Activated CD4-positive, alpha-beta T cell treated with anti-CD3 and anti-CD28 coated beads, Interleukin-2, amount 10 ng/mL, durations not matched to agents 7 days and 5 days (primary cell): Measurements from ENCODE around the gene VTI1A. TPM values are rescaled to one million over a fixed set of nuclear protein-coding genes. Genes with fewer than 3 reads are reported as not detected.
"Not testable (repeated sequence)": the region's sequence is repeated elsewhere in the genome, so short reads cannot be mapped to it uniquely, and the experiment has no call there.

Experiments
- CTCF ChIA-PET: fragments of 350-600 bp; sonication (Branson Sonifier 250); formaldehyde crosslinking; loops from one replicate; lab custom pipeline; 2021; ENCODE audit warnings: antibody characterized with exemption; lab: Charles Lee
- POLR2A ChIA-PET: fragments of 350-600 bp; sonication (Branson Sonifier 250); formaldehyde crosslinking; loops from one replicate; lab custom pipeline; 2021; ENCODE audit warnings: antibody characterized with exemption; lab: Charles Lee
- DNase-seq: peaks from one replicate; pipeline ENCODE4 v3.0.0-alpha.2; 2020
- H3K27ac Mint-ChIP-seq: one replicate; pipeline ENCODE4 v1.8.0; 2021; ENCODE audit warnings: mild to moderate bottlenecking, moderate library complexity, mixed read lengths
- H3K27me3 Mint-ChIP-seq: one replicate; pipeline ENCODE4 v1.8.0; 2021; ENCODE audit warnings: mixed read lengths
- H3K36me3 Mint-ChIP-seq: one replicate; pipeline ENCODE4 v1.8.0; 2021; ENCODE audit warnings: low read depth, mixed read lengths
- H3K4me1 Mint-ChIP-seq: one replicate; pipeline ENCODE4 v1.8.0; 2021; ENCODE audit warnings: mixed read lengths
- H3K4me3 Mint-ChIP-seq: one replicate; pipeline ENCODE4 v1.8.0; 2021; ENCODE audit warnings: mild to moderate bottlenecking, moderate library complexity, mixed read lengths
- H3K9me3 Mint-ChIP-seq: one replicate; pipeline ENCODE4 v1.8.0; 2021; ENCODE audit warnings: mixed read lengths
- total RNA-seq, 2 experiments: library from RNA; stranded (reverse); gene quantifications; one replicate each; pipeline ENCODE4 v1.2.3, GENCODE V29; 2021

The VTI1A gene
- total RNA-seq, 2 experiments from 2014 or later, result 39.6 to 41.5 TPM

- peaks cover 15% of the 10 kb centered on the region for H3K4me1 Mint-ChIP-seq
- H3K9me3 Mint-ChIP-seq, result no peaks in the 10 kb centered on the region
- H3K27ac Mint-ChIP-seq, result no peak overlapping the region
- H3K27me3 Mint-ChIP-seq, result no peaks in the 10 kb centered on the region
- DNase-seq, result no peak
- ChIA-PET POLR2A (no interaction called here), CTCF (no interaction called here)
- peaks cover 30% of the 10 kb centered on the region for H3K36me3 Mint-ChIP-seq
- H3K4me3 Mint-ChIP-seq, result no peak overlapping the region
These were observed 89.6 kb downstream of the VTI1A start for GRCh38 chr10:112536663-112537062.

- H3K4me3 Mint-ChIP-seq, result no peak overlapping the region
- H3K36me3 Mint-ChIP-seq, result peaks cover 40% of the 10 kb centered on the region
- H3K27ac Mint-ChIP-seq, result no peak overlapping the region
- no peak for DNase-seq
- CTCF ChIA-PET, result no interaction called here
- H3K27me3 Mint-ChIP-seq, result no peaks in the 10 kb centered on the region
- POLR2A ChIA-PET, result no interaction called here
- no peaks in the 10 kb centered on the region for H3K9me3 Mint-ChIP-seq
- peaks cover 8% of the 10 kb centered on the region for H3K4me1 Mint-ChIP-seq
These were observed 91.2 kb downstream of the VTI1A start for GRCh38 chr10:112538168-112538567.

GRCh38 chr10:112539340-112539739 lies 92.3 kb downstream of the VTI1A start:
- no peak overlapping the region for H3K27ac Mint-ChIP-seq
- H3K4me1 Mint-ChIP-seq, result peaks cover 8% of the 10 kb centered on the region
- no peak overlapping the region for H3K4me3 Mint-ChIP-seq
- H3K36me3 Mint-ChIP-seq, result peaks cover 44% of the 10 kb centered on the region
- POLR2A ChIA-PET, result interaction anchor here (0.6 kb wide), 1 partner anchor 90 kb away, joined by 3 read pairs; no protein-coding TSS in a partner anchor
- no peak for DNase-seq
- CTCF ChIA-PET, result no interaction called here
- no peaks in the 10 kb centered on the region for H3K9me3 Mint-ChIP-seq
- H3K27me3 Mint-ChIP-seq, result no peaks in the 10 kb centered on the region

- POLR2A ChIA-PET, H3K27ac Mint-ChIP-seq, CTCF ChIA-PET: not testable (repeated sequence)
These were observed 95.8 kb downstream of the VTI1A start for GRCh38 chr10:112542823-112543222.

GRCh38 chr10:112546474-112546873 lies 99.5 kb downstream of the VTI1A start:
- H3K27ac Mint-ChIP-seq, result no peak overlapping the region
- DNase-seq, result no peak
- no peaks in the 10 kb centered on the region for H3K4me1 Mint-ChIP-seq
- CTCF ChIA-PET, result no interaction called here
- H3K4me3 Mint-ChIP-seq, result no peak overlapping the region
- peaks cover 3% of the 10 kb centered on the region for H3K9me3 Mint-ChIP-seq
- H3K36me3 Mint-ChIP-seq, result peaks cover 19% of the 10 kb centered on the region
- POLR2A ChIA-PET, result no interaction called here
- H3K27me3 Mint-ChIP-seq, result no peaks in the 10 kb centered on the region

More at GRCh38 chr10:112542823-112543222, 95.8 kb downstream of the VTI1A start:
- peaks cover 44% of the 10 kb centered on the region for H3K36me3 Mint-ChIP-seq
- H3K9me3 Mint-ChIP-seq, DNase-seq, H3K4me1 Mint-ChIP-seq, H3K27me3 Mint-ChIP-seq, H3K4me3 Mint-ChIP-seq: not testable (repeated sequence)

GRCh38 chr10:112548535-112549276 lies 101.7 kb downstream of the VTI1A start:
- ChIA-PET POLR2A (no interaction called here), CTCF (interaction anchor here (0.6 kb wide), 1 partner anchor 547 kb away, joined by 3 read pairs; no protein-coding TSS in a partner anchor)
- Mint-ChIP-seq H3K27ac (no peak overlapping the region), H3K4me3 (no peak overlapping the region), H3K36me3 (peaks cover 6% of the 10 kb centered on the region), H3K9me3 (peaks cover 3% of the 10 kb centered on the region), H3K4me1 (no peaks in the 10 kb centered on the region), H3K27me3 (no peaks in the 10 kb centered on the region)
- DNase-seq, result no peak

- no peak overlapping the region for H3K27ac Mint-ChIP-seq
- peaks cover 2% of the 10 kb centered on the region for H3K36me3 Mint-ChIP-seq
- H3K9me3 Mint-ChIP-seq, result no peaks in the 10 kb centered on the region
- POLR2A ChIA-PET, result no interaction called here
- CTCF ChIA-PET, result no interaction called here
- no peaks in the 10 kb centered on the region for H3K4me1 Mint-ChIP-seq
- H3K4me3 Mint-ChIP-seq, result no peak overlapping the region
- H3K27me3 Mint-ChIP-seq, result no peaks in the 10 kb centered on the region
- DNase-seq, result no peak
These were observed 105.6 kb downstream of the VTI1A start for GRCh38 chr10:112552593-112553110.

GRCh38 chr10:112553315-112553714 lies 106.3 kb downstream of the VTI1A start:
- no peak overlapping the region for H3K27ac Mint-ChIP-seq
- H3K27me3 Mint-ChIP-seq, result no peaks in the 10 kb centered on the region
- ChIA-PET POLR2A (no interaction called here), CTCF (no interaction called here)
- H3K4me1 Mint-ChIP-seq, result no peaks in the 10 kb centered on the region
- H3K4me3 Mint-ChIP-seq, result no peak overlapping the region
- H3K9me3 Mint-ChIP-seq, result no peaks in the 10 kb centered on the region
- peaks cover 2% of the 10 kb centered on the region for H3K36me3 Mint-ChIP-seq
- DNase-seq, result no peak

- ChIA-PET CTCF (no interaction called here), POLR2A (no interaction called here)
- Mint-ChIP-seq H3K9me3 (no peaks in the 10 kb centered on the region), H3K4me1 (no peaks in the 10 kb centered on the region), H3K4me3 (no peak overlapping the region), H3K27me3 (no peaks in the 10 kb centered on the region), H3K36me3 (peaks cover 2% of the 10 kb centered on the region), H3K27ac (no peak overlapping the region)
- DNase-seq, result no peak
These were observed 107.2 kb downstream of the VTI1A start for GRCh38 chr10:112554263-112554662.

- DNase-seq, result no peak
- Mint-ChIP-seq H3K27me3 (no peaks in the 10 kb centered on the region), H3K4me3 (no peak overlapping the region), H3K27ac (no peak overlapping the region), H3K36me3 (no peaks in the 10 kb centered on the region), H3K9me3 (no peaks in the 10 kb centered on the region), H3K4me1 (no peaks in the 10 kb centered on the region)
- POLR2A ChIA-PET, result no interaction called here
- CTCF ChIA-PET, result no interaction called here
These were observed 110.2 kb downstream of the VTI1A start for GRCh38 chr10:112557197-112557596.

GRCh38 chr10:112558476-112559142 lies 111.6 kb downstream of the VTI1A start:
- no peak overlapping the region for H3K4me3 Mint-ChIP-seq
- no peaks in the 10 kb centered on the region for H3K4me1 Mint-ChIP-seq
- no peaks in the 10 kb centered on the region for H3K27me3 Mint-ChIP-seq
- no peak overlapping the region for H3K27ac Mint-ChIP-seq
- CTCF ChIA-PET, result no interaction called here
- no peaks in the 10 kb centered on the region for H3K9me3 Mint-ChIP-seq
- no peaks in the 10 kb centered on the region for H3K36me3 Mint-ChIP-seq
- DNase-seq, result no peak
- POLR2A ChIA-PET, result no interaction called here

GRCh38 chr10:112559349-112559748 lies 112.3 kb downstream of the VTI1A start:
- ChIA-PET POLR2A (no interaction called here), CTCF (no interaction called here)
- no peaks in the 10 kb centered on the region for H3K9me3 Mint-ChIP-seq
- no peaks in the 10 kb centered on the region for H3K36me3 Mint-ChIP-seq
- no peaks in the 10 kb centered on the region for H3K27me3 Mint-ChIP-seq
- H3K4me3 Mint-ChIP-seq, result no peak overlapping the region
- no peak for DNase-seq
- H3K4me1 Mint-ChIP-seq, result no peaks in the 10 kb centered on the region
- H3K27ac Mint-ChIP-seq, result no peak overlapping the region

GRCh38 chr10:112562122-112562521 lies 115.1 kb downstream of the VTI1A start:
- H3K4me1 Mint-ChIP-seq, result no peaks in the 10 kb centered on the region

More at GRCh38 chr10:112562122-112562521, 115.1 kb downstream of the VTI1A start:
- ChIA-PET CTCF (no interaction called here), POLR2A (no interaction called here)
- Mint-ChIP-seq H3K27ac (no peak overlapping the region), H3K27me3 (no peaks in the 10 kb centered on the region), H3K4me3 (no peak overlapping the region), H3K36me3 (no peaks in the 10 kb centered on the region), H3K9me3 (no peaks in the 10 kb centered on the region)
- no peak for DNase-seq
